IPS DF 4.7 (cell line): Measurements from ENCODE around the gene ARIH2.

Source experiments
- DNase-seq: peaks from one replicate; pipeline ENCODE4 v3.0.0-alpha.2; 2013; ENCODE audit warnings: low spot score; ENCODE audit errors: extremely low read depth

ARIH2 gene

DNA sequence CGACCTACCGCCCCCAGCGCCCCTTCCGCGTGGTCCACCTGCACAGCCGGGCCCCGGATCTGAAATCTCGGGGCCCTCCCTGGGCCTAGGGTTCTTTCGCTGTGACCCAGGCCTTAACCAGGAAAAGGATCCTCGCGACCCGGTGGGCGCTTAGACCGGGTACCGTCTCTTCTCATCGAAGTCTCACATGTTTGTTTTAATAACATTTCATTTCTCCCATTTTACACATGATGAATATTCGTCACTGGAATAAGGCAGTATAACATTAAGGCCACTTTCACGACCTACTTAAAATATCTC lies 100.0 kb downstream of the ARIH2 start:
- DNase-seq = no peak

DNA sequence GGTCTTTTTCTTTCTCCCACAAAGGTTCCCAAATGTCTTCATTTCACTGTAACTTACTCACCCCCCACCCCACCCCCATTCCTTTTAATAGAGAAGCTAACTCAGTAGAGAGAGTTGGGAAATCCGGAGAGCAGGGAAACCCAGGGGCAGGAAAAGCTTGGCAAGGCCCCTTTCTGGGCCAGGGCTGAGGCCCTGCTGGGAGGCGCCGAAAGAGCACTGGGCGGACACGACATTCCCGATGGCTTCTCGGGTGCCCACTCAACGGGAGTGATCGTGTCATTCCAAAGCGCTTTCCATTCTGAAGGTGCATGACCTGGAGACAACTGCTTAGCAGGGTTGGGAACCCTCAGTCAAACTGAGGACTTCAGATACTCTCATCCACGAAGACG lies 101.3 kb downstream of the ARIH2 start:
- no peak for DNase-seq

DNA sequence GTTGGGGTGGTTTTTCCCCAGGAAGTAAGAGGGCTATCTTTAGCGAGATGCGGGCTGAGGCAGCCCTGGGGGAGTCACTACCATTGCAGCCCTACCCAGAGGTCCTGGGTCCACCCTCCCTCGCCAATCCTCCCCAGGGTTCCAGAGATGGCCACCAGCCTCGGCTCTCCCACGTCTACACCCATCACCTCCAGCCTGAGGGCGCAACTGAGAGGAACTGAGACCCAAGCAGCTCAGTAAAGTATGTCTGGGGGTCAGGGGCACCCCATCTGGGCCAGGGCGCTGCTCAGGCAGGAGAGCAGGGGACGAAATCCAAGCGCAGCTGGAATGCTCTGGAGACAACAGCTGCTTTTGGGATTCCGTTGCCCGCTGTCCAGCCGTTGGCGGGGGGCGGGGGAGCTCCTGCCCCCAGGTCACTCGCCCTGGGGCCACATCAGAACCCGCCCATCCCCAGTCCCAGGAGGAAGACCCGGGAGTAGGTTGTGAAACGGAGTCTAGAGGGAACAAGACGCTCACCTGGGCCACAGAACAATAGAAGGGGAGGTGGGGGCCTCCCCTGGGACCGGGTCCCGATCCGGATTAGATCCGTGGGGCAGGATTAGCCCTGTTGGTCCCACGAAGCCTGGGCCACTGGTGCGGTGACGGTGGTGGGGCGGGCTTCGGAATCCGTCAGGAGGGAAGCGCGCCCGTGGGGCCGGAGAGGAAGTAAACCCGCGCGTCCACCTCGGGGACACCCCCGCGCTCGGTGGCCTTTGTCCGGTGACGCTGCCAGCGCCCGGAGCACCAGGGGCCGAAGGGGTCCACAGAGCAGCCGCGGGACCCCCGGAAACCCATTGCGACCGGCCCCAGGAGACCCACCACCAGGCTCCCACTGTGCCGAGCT lies 101.9 kb downstream of the ARIH2 start:
- DNase-seq = no peak

DNA sequence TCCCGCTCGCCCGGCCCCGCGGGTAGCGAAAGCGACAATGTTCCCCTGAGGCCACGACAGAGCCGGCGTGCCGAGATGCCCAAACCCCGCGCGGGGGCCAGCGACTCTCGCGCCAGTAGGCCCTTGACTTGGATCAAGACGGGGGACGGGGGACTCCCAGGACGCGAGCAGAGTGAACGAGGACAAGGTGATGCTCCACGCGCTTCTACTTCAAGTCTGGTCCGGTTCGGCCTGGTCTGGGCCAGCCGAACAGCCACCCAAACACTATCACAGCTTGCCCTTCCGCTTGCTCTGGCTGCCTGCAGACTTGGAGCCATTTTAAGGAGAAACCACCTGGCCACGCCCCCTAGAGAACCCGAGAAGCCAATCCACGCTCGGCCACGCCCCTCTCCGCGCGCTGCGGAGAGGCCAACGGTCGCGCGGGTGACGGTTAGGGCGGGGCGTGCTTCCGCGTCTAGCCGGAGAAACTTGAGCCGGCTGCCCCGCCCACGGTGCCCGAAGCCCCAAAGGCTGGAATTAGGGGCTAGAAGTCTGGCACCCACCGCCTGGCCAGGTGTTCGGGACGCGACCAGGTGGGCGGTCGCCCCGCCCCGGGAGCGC lies 102.7 kb downstream of the ARIH2 start:
- no peak for DNase-seq

DNA sequence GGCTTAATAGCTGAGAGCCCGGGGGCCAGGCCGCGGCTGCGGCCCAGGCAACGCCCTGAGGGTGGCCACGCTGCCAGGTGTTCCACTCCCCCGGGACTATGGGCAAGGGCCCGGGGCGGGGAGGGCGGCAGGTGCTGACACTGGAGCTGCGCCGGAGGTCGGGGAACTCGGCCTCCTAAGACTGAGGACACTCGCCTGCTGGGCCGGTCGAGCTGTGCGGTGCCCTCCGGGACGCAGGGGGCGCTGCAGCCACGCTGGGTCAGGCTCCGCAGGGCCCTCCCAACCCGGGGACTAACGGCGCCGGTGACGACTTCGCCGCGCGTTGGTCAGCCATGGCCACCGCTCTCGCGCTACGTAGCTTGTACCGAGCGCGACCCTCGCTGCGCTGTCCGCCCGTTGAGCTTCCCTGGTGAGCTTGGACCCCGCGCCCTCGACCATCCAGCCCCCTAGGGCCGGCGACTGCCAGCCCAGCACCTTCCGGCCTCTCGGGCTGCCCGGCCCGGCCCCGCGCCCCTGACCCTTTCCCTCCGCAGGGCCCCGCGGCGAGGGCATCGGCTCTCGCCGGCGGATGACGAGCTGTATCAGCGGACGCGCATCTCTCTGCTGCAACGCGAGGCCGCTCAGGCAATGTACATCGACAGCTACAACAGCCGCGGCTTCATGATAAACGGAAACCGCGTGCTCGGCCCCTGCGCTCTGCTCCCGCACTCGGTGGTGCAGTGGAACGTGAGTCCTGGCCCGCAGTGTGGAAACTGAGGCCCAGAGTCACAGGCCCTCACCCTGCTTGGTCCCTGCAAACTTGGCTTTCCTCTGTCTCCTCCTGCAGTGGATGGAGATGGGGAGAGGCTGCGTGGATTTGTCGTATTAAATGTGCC lies 103.4 kb downstream of the ARIH2 start, which contains the start of gene NDUFAF3:
Gene NDUFAF3, plus strand, starts transcription at position 309 of the 875 bp plus-strand sequence. Its CDS starts 24 bp downstream, at position 333.
- no peak for DNase-seq

DNA sequence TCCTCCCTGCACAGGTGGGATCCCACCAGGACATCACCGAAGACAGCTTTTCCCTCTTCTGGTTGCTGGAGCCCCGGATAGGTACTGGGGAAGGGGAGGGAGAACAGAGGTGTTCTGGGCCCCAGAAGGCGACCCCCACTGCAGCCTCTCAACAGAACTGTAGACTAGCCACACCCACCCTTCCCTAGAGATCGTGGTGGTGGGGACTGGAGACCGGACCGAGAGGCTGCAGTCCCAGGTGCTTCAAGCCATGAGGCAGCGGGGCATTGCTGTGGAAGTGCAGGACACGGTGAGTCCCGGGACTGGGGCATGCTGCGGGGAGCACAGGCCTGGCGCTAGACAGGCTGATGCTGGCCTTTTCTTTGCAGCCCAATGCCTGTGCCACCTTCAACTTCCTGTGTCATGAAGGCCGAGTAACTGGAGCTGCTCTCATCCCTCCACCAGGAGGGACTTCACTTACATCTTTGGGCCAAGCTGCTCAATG lies 104.1 kb downstream of the ARIH2 start:
- DNase-seq = no peak

- DNase-seq = no peak
Measured at GRCh38 chr3:49023775-49024174, 105.1 kb downstream of the ARIH2 start.

GRCh38 chr3:49024449-49024848 lies 105.8 kb downstream of the ARIH2 start:
- no peak for DNase-seq

GRCh38 chr3:49025005-49025792 lies 106.6 kb downstream of the ARIH2 start:
- DNase-seq = no peak

DNA sequence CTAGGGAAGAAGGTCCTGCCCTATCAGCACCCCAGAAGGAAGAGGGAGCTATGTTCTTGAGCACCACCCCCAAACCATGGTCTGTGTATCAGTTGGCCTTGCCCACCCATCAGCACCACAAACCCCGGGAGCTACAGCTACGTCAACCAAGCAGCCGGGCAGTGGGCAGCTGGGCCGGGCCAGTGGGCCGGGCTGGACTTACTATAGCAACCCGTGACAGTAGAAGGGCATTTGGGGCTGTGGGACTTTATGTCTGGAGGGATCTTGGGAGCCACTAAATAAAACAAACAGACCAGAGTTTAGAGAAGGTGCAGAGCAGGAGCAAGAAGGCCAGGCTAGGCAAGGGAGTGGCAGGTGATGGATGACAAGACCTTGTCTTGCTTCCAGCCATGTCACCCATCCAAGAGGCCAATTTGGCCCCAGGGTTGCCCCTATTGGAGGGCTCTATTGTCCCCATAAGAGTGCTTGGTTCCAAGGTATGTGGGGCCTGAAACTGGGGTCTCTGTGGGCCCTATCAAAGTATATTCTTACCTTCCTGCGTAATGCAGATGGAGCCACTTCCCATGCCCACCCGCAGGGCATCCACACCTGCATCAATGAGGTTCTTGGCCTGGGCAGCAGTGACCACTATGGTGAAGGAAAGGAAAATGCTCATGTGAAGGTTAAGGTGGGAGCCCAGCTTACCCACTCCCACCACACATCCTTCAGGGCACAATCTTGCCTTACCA lies 107.3 kb downstream of the ARIH2 start:
- DNase-seq = no peak

- no peak for DNase-seq
Measured at GRCh38 chr3:49026536-49026935, 107.9 kb downstream of the ARIH2 start.

GRCh38 chr3:49027634-49028033 lies 109.0 kb downstream of the ARIH2 start:
- DNase-seq = no peak

DNA sequence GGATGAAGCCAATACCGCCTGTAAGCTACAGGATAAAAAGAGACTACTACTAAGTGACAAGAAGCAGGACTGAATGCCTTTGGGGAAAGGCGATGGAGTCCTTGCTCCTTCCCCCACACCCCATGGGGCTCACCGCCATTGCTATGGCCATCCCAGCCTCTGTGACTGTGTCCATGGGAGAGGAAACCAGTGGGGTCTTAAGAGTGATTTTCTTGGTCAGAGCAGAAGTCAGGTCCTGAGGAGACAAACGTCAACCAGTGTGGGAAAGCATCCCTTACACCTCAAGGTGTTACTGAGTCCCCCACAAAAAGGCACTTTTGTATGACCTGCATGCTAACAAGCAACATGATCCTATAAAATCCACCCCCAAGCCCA lies 109.6 kb downstream of the ARIH2 start:
- DNase-seq = no peak

GRCh38 chr3:49028673-49029562 lies 110.3 kb downstream of the ARIH2 start, which contains the start of gene IMPDH2:
Gene IMPDH2, minus strand, starts transcription at chr3:49029398. Its CDS starts 48 bp downstream, at chr3:49029350.
- DNase-seq = no peak

DNA sequence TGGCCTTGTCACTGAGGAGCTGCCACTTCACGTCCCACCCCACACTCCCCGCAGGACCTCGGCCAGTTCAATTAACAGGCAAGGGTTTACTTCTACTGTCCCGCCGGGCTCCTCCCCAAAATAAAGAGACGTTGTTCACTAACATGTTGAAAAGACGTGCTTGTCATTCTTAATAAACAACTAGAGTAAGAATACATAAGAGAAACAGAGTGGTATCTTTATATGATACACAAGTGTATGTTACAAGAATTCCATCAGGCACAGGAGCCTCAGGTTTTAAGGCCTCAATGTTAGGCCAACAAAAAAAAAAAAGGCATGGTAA lies 110.9 kb downstream of the ARIH2 start:
- DNase-seq = no peak

GRCh38 chr3:49030321-49030720 lies 111.7 kb downstream of the ARIH2 start:
- no peak for DNase-seq

DNA sequence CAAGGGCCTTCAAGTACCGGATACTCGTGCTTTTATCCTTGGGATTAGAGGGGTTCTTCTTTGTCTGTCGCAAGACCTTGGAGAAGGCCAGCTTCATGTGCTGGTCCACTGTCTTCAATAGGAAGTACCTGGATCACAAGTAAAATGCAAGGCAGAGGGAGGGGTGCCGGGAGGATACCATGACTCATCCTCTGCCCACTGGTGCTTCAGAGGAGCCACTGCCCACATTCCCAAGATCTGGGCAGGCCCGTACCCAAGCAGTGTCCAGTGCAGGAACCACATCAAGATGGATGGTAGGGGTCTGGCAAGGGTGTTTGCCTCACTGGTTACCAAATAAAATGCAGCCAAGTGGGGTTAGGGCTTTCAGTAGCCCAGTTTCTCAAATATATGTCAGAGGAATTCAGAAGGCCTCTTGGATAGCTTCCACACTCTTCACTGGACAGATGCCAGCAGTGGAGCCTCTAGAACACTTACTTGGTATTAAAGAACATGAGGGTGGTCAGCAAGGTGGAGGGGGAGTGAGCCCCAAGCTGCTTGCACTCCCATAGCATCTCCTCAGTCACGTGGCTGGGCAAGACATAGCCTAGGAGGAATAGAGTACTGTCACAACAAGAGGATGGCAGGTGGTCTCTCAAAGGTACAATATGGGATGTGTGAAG lies 114.1 kb downstream of the ARIH2 start:
- no peak for DNase-seq

- DNase-seq = no peak
Measured at GRCh38 chr3:49034650-49035049, 116.0 kb downstream of the ARIH2 start.

GRCh38 chr3:49035281-49035680 lies 116.6 kb downstream of the ARIH2 start:
- no peak for DNase-seq
